B cell (primary cell): ENCODE results near the gene ZBTB17.

ENCODE experiments used
- CTCF ChIP-seq: fragments of 200-600 bp; IDR thresholded peaks from one replicate; pipeline ENCODE4 v1.8.0; 2022; ENCODE audit warnings: antibody characterized with exemption, mild to moderate bottlenecking
- EZH2 ChIP-seq: IDR thresholded peaks from 2 replicates; pipeline ENCODE4 v1.6.1; 2012; ENCODE audit warnings: borderline replicate concordance, low read depth, mild to moderate bottlenecking, moderate library complexity, low read length; ENCODE audit not compliant: insufficient read depth, poor library complexity, severe bottlenecking

- TF ChIP-seq CTCF (no peak), EZH2 (no peak)
These were observed 39.9 kb downstream of the ZBTB17 start for GRCh38 chr1:15936025-15936424.
